K562 (cell line): Measurements from ENCODE around the gene NDUFV3.

Source experiments
- CTCF ChIP-seq, 3 experiments: IDR thresholded peaks in 2 of 3; conservative IDR thresholded peaks in 1 of 3; 2 replicates each; pipeline ENCODE4 v1.5.1; 2011 to 2012; ENCODE audit warnings: low read length in 3 of 3, mild to moderate bottlenecking in 3 of 3, control low read depth in 2 of 3, improper control_type of control experiment in 1 of 3, inconsistent platforms in 1 of 3, low read depth in 1 of 3, mixed read lengths in 1 of 3, moderate library complexity in 1 of 3; ENCODE audit not compliant: insufficient read depth in 2 of 3
- ETV1 ChIP-seq: fragments of 450-650 bp; conservative IDR thresholded peaks from 2 replicates; pipeline ENCODE4 v1.6.1; 2016; ENCODE audit warnings: missing genetic modification characterization, control low read depth, low read depth, missing compliant biosample characterization
- EZH2 ChIP-seq: IDR thresholded peaks from 2 replicates; pipeline ENCODE4 v1.6.1; 2012; ENCODE audit warnings: low read depth, mild to moderate bottlenecking, inconsistent platforms, low read length, borderline replicate concordance
- GATAD2B ChIP-seq: fragments of 450-650 bp; IDR thresholded peaks from 2 replicates; pipeline ENCODE4 v1.6.1; 2017; ENCODE audit warnings: mild to moderate bottlenecking, borderline replicate concordance
- MEF2A ChIP-seq: IDR thresholded peaks from 2 replicates; pipeline ENCODE4 v1.6.1; 2011; ENCODE audit warnings: low read depth, mild to moderate bottlenecking, low read length, moderate library complexity; ENCODE audit not compliant: control insufficient read depth
- NBN ChIP-seq: fragments of 450-650 bp; IDR thresholded peaks from 2 replicates; pipeline ENCODE4 v1.6.1; 2016; ENCODE audit warnings: low read depth, mild to moderate bottlenecking
- NCOA6 ChIP-seq: fragments of 450-650 bp; IDR thresholded peaks from 2 replicates; pipeline ENCODE4 v1.6.1; 2017; ENCODE audit warnings: mild to moderate bottlenecking
- RERE ChIP-seq: sonication (generic); formaldehyde crosslinking; IDR thresholded peaks from 2 replicates; pipeline ENCODE4 v1.8.0; 2023; ENCODE audit warnings: missing genetic modification reagents, mild to moderate bottlenecking, borderline replicate concordance
- SMAD2 ChIP-seq: fragments of 150-350 bp; IDR thresholded peaks from 2 replicates; pipeline ENCODE4 v1.6.1; 2014; ENCODE audit warnings: low read depth, mild to moderate bottlenecking, low read length
- YY1 ChIP-seq, 3 experiments: IDR thresholded peaks; 2 replicates each; pipeline ENCODE4 v1.6.1; 2011; ENCODE audit warnings: low read length in 2 of 3, mild to moderate bottlenecking in 2 of 3, moderate library complexity in 2 of 3, borderline replicate concordance in 1 of 3, control low read depth in 1 of 3, low read depth in 1 of 3; ENCODE audit not compliant: insufficient read depth in 3 of 3, insufficient replicate concordance in 2 of 3, control insufficient read depth in 1 of 3, insufficient read length in 1 of 3; ENCODE audit errors: extremely low read depth in 1 of 3

- TF ChIP-seq NCOA6 (no peak), SMAD2 (no peak), NBN (no peak), MEF2A (no peak), EZH2 (no peak), YY1 (IDR thresholded peaks at IDR 0.05; ENCODE audit: borderline replicate concordance in 1 of 3, control insufficient read depth in 1 of 3, extremely low read depth in 1 of 3, insufficient read depth in 3 of 3, insufficient read length in 1 of 3, insufficient replicate concordance in 2 of 3, low read depth in 1 of 3, low read length in 2 of 3) (no peak), GATAD2B (no peak), ETV1 (no peak), RERE (CRISPR knock-in tag) (no peak), CTCF (IDR thresholded peaks at IDR 0.05 in 2 of 3, conservative IDR thresholded peaks at IDR 0.05 in 1 of 3; ENCODE audit: insufficient read depth in 2 of 3, low read depth in 1 of 3, low read length in 3 of 3) (no peak)
These were observed 12.8 kb upstream of the NDUFV3 start for GRCh38 chr21:42880352-42880751.
